Measurements from ENCODE around the gene FTSJ3.

FTSJ3 gene

DNA sequence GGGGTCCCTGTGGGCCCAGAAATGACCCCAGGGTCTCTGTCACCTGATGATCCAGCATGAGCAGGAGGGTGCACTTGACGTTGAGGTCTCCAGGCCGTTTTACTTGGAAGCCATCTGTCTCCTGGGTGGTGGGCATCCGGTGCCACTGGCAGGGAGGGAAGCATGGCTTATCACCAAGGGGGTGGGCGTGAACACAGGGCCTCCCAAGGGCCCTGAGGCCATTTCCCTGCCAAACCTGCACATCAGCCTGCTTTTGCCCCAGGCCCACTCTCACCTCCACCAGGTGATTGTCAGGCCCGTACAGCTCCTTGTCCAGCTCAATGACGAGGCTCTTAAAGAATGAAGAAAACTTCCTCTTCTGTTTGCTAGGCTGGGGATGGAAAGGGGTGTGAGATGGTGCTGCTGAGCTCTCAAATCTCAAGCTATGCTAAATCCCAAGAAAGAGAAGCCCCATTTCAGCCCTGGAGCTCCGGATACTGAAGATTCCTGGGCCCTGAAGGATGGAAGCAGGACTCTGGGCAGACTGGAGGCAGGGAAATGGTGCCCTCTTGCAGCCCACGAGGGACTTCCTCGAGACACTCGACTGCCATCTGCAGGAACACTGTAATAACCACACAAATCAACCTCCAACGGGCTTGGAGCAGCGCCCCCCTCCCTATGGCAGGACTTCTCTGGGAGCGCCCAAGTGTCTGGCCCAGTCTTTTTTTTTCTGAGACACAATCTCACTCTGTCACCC, 7.1 kb upstream of the FTSJ3 start (continued):
- TF ChIP-seq IKZF3 (tag by site-specific recombination; IDR thresholded peaks at IDR 0.05) (peak; percentile 61), ZNF549 (tag by site-specific recombination; IDR thresholded peaks at IDR 0.05) (no peak), ZNF366 (tag by site-specific recombination; conservative IDR thresholded peaks at IDR 0.05) (no peak), ZNF510 (tag by site-specific recombination; IDR thresholded peaks at IDR 0.05; ENCODE audit: insufficient replicate concordance) (no peak), ZNF146 (tag by site-specific recombination; IDR thresholded peaks at IDR 0.05) (no peak), ZNF561 (tag by site-specific recombination; IDR thresholded peaks at IDR 0.05; ENCODE audit: borderline replicate concordance) (no peak), ZNF521 (tag by site-specific recombination; IDR thresholded peaks at IDR 0.05) (no peak), KLF10 (tag by site-specific recombination; IDR thresholded peaks at IDR 0.05) (no peak), ZNF157 (tag by site-specific recombination; IDR thresholded peaks at IDR 0.05) (no peak), YY1 (tag by site-specific recombination; IDR thresholded peaks at IDR 0.05) (no peak), ZNF571 (tag by site-specific recombination; IDR thresholded peaks at IDR 0.05) (no peak), ZNF830 (tag by site-specific recombination; IDR thresholded peaks at IDR 0.05; ENCODE audit: low read depth) (no peak), KLF1 (tag by site-specific recombination; IDR thresholded peaks at IDR 0.05) (no peak), YY2 (tag by site-specific recombination; IDR thresholded peaks at IDR 0.05) (no peak), ZFP41 (tag by site-specific recombination; IDR thresholded peaks at IDR 0.05; ENCODE audit: borderline replicate concordance) (no peak), ZNF138 (tag by site-specific recombination; IDR thresholded peaks at IDR 0.05; ENCODE audit: borderline replicate concordance) (no peak), ZNF785 (tag by site-specific recombination; IDR thresholded peaks at IDR 0.05) (no peak), GLI2 (tag by site-specific recombination; IDR thresholded peaks at IDR 0.05; ENCODE audit: borderline replicate concordance, low read depth) (no peak), ZNF654 (tag by site-specific recombination; IDR thresholded peaks at IDR 0.05; ENCODE audit: low read depth) (peak; percentile 86), ZNF560 (tag by site-specific recombination; IDR thresholded peaks at IDR 0.05; ENCODE audit: borderline replicate concordance) (no peak), ZNF133 (tag by site-specific recombination; IDR thresholded peaks at IDR 0.05) (no peak), REPIN1 (tag by site-specific recombination; IDR thresholded peaks at IDR 0.05; ENCODE audit: low read depth) (no peak)
- TF ChIP-seq, protein P1, sequence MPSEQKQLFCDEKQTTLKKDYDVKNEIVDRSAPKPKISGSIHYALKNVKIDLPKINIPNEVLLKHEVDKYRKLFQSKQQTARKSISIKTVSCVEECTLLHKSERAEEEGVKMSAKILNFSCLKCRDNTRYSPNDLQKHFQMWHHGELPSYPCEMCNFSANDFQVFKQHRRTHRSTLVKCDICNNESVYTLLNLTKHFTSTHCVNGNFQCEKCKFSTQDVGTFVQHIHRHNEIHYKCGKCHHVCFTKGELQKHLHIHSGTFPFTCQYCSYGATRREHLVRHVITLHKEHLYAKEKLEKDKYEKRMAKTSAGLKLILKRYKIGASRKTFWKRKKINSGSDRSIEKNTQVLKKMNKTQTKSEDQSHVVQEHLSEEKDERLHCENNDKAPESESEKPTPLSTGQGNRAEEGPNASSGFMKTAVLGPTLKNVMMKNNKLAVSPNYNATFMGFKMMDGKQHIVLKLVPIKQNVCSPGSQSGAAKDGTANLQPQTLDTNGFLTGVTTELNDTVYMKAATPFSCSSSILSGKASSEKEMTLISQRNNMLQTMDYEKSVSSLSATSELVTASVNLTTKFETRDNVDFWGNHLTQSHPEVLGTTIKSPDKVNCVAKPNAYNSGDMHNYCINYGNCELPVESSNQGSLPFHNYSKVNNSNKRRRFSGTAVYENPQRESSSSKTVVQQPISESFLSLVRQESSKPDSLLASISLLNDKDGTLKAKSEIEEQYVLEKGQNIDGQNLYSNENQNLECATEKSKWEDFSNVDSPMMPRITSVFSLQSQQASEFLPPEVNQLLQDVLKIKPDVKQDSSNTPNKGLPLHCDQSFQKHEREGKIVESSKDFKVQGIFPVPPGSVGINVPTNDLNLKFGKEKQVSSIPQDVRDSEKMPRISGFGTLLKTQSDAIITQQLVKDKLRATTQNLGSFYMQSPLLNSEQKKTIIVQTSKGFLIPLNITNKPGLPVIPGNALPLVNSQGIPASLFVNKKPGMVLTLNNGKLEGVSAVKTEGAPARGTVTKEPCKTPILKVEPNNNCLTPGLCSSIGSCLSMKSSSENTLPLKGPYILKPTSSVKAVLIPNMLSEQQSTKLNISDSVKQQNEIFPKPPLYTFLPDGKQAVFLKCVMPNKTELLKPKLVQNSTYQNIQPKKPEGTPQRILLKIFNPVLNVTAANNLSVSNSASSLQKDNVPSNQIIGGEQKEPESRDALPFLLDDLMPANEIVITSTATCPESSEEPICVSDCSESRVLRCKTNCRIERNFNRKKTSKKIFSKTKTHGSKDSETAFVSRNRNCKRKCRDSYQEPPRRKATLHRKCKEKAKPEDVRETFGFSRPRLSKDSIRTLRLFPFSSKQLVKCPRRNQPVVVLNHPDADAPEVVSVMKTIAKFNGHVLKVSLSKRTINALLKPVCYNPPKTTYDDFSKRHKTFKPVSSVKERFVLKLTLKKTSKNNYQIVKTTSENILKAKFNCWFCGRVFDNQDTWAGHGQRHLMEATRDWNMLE (tag by site-specific recombination; conservative IDR thresholded peaks at IDR 0.05; ENCODE audit: low read depth) = no peak
- TF ChIP-seq, protein P2, sequence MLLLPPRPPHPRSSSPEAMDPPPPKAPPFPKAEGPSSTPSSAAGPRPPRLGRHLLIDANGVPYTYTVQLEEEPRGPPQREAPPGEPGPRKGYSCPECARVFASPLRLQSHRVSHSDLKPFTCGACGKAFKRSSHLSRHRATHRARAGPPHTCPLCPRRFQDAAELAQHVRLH (tag by site-specific recombination; IDR thresholded peaks at IDR 0.05) = no peak
- TF ChIP-seq, protein P3, sequence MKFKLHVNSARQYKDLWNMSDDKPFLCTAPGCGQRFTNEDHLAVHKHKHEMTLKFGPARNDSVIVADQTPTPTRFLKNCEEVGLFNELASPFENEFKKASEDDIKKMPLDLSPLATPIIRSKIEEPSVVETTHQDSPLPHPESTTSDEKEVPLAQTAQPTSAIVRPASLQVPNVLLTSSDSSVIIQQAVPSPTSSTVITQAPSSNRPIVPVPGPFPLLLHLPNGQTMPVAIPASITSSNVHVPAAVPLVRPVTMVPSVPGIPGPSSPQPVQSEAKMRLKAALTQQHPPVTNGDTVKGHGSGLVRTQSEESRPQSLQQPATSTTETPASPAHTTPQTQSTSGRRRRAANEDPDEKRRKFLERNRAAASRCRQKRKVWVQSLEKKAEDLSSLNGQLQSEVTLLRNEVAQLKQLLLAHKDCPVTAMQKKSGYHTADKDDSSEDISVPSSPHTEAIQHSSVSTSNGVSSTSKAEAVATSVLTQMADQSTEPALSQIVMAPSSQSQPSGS (tag by site-specific recombination; IDR thresholded peaks at IDR 0.05; ENCODE audit: low read depth) = no peak
- TF ChIP-seq, protein P4, sequence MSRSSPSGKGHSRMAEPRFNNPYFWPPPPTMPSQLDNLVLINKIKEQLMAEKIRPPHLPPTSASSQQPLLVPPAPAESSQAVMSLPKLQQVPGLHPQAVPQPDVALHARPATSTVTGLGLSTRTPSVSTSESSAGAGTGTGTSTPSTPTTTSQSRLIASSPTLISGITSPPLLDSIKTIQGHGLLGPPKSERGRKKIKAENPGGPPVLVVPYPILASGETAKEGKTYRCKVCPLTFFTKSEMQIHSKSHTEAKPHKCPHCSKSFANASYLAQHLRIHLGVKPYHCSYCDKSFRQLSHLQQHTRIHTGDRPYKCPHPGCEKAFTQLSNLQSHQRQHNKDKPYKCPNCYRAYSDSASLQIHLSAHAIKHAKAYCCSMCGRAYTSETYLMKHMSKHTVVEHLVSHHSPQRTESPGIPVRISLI (tag by site-specific recombination; IDR thresholded peaks at IDR 0.05) = no peak
- TF ChIP-seq, protein P5, sequence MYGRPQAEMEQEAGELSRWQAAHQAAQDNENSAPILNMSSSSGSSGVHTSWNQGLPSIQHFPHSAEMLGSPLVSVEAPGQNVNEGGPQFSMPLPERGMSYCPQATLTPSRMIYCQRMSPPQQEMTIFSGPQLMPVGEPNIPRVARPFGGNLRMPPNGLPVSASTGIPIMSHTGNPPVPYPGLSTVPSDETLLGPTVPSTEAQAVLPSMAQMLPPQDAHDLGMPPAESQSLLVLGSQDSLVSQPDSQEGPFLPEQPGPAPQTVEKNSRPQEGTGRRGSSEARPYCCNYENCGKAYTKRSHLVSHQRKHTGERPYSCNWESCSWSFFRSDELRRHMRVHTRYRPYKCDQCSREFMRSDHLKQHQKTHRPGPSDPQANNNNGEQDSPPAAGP (tag by site-specific recombination; IDR thresholded peaks at IDR 0.05) = no peak
- TF ChIP-seq, protein P6, sequence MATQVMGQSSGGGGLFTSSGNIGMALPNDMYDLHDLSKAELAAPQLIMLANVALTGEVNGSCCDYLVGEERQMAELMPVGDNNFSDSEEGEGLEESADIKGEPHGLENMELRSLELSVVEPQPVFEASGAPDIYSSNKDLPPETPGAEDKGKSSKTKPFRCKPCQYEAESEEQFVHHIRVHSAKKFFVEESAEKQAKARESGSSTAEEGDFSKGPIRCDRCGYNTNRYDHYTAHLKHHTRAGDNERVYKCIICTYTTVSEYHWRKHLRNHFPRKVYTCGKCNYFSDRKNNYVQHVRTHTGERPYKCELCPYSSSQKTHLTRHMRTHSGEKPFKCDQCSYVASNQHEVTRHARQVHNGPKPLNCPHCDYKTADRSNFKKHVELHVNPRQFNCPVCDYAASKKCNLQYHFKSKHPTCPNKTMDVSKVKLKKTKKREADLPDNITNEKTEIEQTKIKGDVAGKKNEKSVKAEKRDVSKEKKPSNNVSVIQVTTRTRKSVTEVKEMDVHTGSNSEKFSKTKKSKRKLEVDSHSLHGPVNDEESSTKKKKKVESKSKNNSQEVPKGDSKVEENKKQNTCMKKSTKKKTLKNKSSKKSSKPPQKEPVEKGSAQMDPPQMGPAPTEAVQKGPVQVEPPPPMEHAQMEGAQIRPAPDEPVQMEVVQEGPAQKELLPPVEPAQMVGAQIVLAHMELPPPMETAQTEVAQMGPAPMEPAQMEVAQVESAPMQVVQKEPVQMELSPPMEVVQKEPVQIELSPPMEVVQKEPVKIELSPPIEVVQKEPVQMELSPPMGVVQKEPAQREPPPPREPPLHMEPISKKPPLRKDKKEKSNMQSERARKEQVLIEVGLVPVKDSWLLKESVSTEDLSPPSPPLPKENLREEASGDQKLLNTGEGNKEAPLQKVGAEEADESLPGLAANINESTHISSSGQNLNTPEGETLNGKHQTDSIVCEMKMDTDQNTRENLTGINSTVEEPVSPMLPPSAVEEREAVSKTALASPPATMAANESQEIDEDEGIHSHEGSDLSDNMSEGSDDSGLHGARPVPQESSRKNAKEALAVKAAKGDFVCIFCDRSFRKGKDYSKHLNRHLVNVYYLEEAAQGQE (tag by site-specific recombination; IDR thresholded peaks at IDR 0.05) = no peak

Measured in HEK293 (cell line).